Measurements from ENCODE around the gene MGAT5.

MGAT5 gene

GRCh38 chr2:134253804-134254203 is at the start of gene MGAT5:
TSS of gene MGAT5 (plus strand) at chr2:134254072. CDS start at chr2:134254404, 332 bp downstream.
- no peak for DNase-seq

- DNase-seq: no peak
Measured at GRCh38 chr2:134205087-134205486, 48.8 kb upstream of the MGAT5 start.

GRCh38 chr2:134206031-134206430 is 47.8 kb upstream of the MGAT5 start:
- no peak for DNase-seq

DNA sequence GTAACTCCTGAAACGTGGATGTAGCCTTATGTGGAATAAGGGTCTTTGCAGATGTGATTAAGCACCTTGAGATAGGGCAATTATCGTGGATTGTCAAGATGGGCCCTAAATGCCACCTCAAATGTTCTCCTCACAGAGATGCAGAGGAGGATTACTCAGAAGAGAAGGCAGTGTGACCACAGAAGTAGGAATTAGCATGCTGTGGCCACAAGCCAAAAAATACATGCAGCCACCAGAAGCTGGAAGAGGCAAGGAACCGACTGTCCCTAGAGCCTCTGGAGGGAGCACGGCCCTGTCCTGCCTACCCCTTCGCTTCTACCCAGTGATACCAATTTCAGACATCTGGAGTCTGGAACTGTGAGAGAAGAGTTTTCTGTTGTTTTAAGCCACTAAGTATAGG is 47.3 kb upstream of the MGAT5 start:
- peak in 2 of 56 donors; percentile 21 to 22 for DNase-seq

DNA sequence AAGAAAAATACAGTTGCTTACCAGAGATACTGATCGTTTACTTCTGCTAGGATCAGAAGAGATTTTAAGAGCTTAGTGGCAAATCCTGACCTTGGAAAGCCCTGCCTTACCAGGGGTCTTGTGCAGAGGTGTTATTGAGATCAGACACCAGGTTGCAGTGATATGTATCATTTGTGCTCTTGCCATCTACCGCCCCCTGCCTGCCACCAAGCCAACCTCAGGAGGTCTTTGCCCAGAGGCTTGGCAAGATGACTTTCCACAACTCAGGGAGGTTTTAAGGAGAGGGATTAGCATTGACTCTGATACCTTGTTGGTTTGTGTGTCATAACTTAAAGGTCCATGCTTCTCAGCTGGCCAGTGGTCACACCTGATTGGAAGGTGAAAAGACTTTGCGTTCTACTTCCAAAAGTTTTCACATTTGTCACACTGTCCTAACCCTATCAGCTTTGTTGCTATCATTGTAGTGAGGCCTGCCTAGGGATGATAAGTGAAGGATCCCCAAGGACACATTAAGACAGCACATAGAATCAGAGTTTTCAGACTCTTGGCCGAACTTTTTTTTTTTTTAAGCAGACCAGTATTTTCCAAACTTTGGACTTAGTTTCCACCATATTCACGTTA is 46.2 kb upstream of the MGAT5 start:
- DNase-seq: peak in 7 of 56 donors; percentile 4 to 33 (median 28)

GRCh38 chr2:134208825-134209224 is 45.0 kb upstream of the MGAT5 start:
- DNase-seq: peak in 1 of 56 donors; percentile 41

- no peak for DNase-seq
Measured at GRCh38 chr2:134212746-134213145, 41.1 kb upstream of the MGAT5 start.

- no peak for DNase-seq
Measured at GRCh38 chr2:134216152-134216829, 37.6 kb upstream of the MGAT5 start.

- DNase-seq: no peak
Measured at GRCh38 chr2:134217351-134217750, 36.5 kb upstream of the MGAT5 start.

DNA sequence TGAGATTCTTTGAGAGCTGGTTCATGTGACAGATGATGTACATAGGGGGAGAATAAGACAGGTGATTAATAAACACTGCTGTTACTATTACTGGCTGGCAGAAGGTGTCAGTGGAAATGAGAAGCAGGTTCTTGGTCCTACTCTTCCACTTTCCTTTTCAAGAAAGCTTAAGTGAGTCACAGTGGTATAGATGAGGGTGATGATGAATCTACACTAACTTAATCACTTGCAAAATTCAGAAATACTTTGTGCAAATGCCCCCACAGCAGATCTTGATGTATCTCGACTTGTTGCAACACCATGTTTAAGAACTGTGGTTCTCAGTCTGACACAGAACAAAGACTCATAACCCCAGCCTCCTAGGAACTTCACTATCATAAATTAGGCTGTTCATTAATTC is 35.9 kb upstream of the MGAT5 start:
- no peak for DNase-seq

- no peak for DNase-seq
Measured at GRCh38 chr2:134218414-134218813, 35.5 kb upstream of the MGAT5 start.

DNA sequence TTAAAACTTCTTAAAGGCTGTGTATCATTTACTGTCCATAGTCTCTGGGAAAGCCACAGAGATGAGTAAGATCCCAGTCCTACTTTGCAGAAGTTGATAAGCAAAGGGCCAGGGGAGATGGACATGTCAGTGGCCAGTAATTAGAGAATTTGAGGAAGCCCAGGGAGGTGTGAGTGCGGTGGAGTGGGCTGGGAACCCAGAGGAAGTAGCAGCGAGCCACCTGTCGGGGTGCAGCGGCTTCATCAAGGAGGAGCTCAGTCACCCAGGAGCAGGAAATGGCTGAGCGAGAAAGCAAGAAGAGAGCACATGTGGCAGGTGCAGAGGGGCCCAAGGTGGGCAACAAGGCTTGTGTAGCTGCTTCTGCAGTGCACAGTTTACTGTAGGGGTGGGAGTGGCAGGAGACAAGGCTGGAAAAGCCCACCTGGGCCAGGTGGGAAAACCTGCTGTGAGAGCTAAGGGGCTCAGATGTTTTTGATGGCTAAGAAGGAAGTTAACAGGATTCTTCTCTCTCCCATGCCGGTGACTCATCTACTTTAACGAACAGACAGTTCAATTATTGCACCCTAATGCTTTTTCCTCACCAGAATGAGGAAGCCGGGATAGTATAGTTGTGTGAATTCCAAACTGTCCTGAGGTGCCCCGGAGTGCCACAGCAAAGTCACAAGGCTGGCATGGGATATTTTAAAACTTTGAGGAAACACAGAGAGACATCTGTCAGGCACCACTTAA is 34.8 kb upstream of the MGAT5 start:
- no peak for DNase-seq

GRCh38 chr2:134220344-134220974 is 33.4 kb upstream of the MGAT5 start:
- no peak for DNase-seq

GRCh38 chr2:134224005-134224404 is 29.9 kb upstream of the MGAT5 start:
- no peak for DNase-seq

DNA sequence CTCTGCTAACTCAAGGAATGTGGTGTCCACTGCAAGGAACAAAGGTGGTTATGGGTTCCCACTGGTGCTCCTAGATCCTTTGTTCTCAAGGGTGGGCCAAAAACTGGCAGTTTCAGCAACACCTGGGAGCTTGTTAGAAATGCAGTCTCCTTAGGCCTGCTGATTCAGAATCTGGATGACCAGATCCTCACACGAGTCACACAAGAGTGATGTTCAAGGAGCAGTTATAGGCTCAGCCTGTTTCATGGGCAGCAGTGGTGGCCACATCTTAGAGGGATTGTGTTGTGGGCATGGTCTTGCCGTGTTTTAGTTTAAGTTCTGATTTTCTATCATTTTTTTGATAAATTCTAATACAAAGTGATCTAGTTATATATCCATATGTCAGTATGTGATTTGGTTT is 28.7 kb upstream of the MGAT5 start:
- no peak for DNase-seq

- no peak for DNase-seq
Measured at GRCh38 chr2:134225841-134226240, 28.0 kb upstream of the MGAT5 start.

DNA sequence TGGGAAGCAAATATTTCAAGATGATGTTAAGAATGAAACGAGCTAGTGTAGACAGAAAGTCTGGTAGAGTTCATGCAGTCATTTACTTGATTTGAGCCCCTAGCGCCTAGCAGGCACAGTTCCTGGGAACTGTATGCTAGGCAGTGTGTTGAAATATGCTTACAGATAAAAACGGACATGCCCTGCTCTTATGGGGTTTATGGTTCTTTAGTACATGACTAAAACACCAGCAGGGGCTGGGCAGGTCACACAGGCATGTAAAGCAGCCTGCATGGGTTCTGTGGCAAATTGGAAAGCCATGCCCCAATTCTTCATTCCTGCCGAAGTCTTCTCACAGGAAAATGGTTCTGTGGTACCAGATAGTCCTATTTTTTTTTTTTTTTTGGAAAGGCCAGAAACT is 27.3 kb upstream of the MGAT5 start:
- no peak for DNase-seq

DNA sequence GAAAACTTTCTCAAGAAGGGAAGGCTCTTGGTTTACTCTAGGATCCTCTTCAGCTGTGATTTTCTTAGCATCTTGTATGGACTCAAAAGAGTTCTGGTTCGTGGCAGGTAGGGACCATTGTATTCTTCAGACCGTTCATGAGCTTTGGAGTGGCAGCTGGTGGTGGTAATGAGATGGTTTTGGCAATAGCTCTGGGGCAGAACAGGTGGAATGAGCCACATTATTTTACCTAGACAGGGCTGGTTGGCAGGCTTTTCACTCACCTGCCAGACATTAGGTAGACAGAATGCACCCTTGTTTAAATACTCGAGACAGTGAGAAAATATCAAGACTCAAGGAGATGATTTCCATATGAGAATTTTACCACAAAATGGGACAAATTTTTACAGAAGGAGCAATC is 26.2 kb upstream of the MGAT5 start:
- no peak for DNase-seq

- DNase-seq: no peak
Measured at GRCh38 chr2:134228493-134228903, 25.4 kb upstream of the MGAT5 start.

GRCh38 chr2:134229540-134229939 is 24.3 kb upstream of the MGAT5 start:
- no peak for DNase-seq

GRCh38 chr2:134230885-134231284 is 23.0 kb upstream of the MGAT5 start:
- no peak for DNase-seq

GRCh38 chr2:134231301-134231964 is 22.4 kb upstream of the MGAT5 start:
- DNase-seq: no peak

Measured in amygdala (tissue), 56 donors.